HG02759 (cell line): ENCODE results near the gene POLR3F.
"Not testable (repeated sequence)": the region's sequence is repeated elsewhere in the genome, so short reads cannot be mapped to it uniquely, and the experiment has no call there.

Experiments
- ATAC-seq: cut with Tn5 transposase; IDR thresholded peaks from one replicate; pipeline ENCODE4 v1.9.1; 2021; ENCODE audit warnings: mild to moderate bottlenecking, moderate library complexity; ENCODE audit not compliant: unreplicated experiment

POLR3F gene

GRCh38 chr20:18466894-18467730 lies at the start of gene POLR3F, which contains the start of gene DZANK1:
POLR3F (plus strand) TSS chr20:18467390; CDS start chr20:18467507, 117 bp downstream.
DZANK1 (minus strand) TSS chr20:18467030; CDS start chr20:18465358, 1,672 bp downstream.
- peak; percentile 98 for ATAC-seq

- ATAC-seq: no peak
Observed at GRCh38 chr20:18421608-18422007, 45.6 kb upstream of the POLR3F start.

- ATAC-seq: no peak
Observed at GRCh38 chr20:18427214-18427613, 40.0 kb upstream of the POLR3F start.

- ATAC-seq: no peak
Observed at GRCh38 chr20:18428490-18429173, 38.6 kb upstream of the POLR3F start.

- no peak for ATAC-seq
Observed at GRCh38 chr20:18430172-18430826, 36.9 kb upstream of the POLR3F start.

- no peak for ATAC-seq
Observed at GRCh38 chr20:18431206-18431605, 36.0 kb upstream of the POLR3F start.

- no peak for ATAC-seq
Observed at GRCh38 chr20:18436847-18437246, 30.3 kb upstream of the POLR3F start.

- no peak for ATAC-seq
Observed at GRCh38 chr20:18440403-18440802, 26.8 kb upstream of the POLR3F start.

GRCh38 chr20:18443886-18444285 lies 23.3 kb upstream of the POLR3F start:
- ATAC-seq: no peak

GRCh38 chr20:18456600-18456999 lies 10.6 kb upstream of the POLR3F start:
- ATAC-seq: no peak

- ATAC-seq: no peak
Observed at GRCh38 chr20:18465536-18466200, 1.5 kb upstream of the POLR3F start.

GRCh38 chr20:18466574-18466893 lies 656 bp upstream of the POLR3F start:
- ATAC-seq: peak; percentile 35

GRCh38 chr20:18477218-18477617 lies 10.0 kb downstream of the POLR3F start:
- no peak for ATAC-seq

GRCh38 chr20:18477821-18478220 lies 10.6 kb downstream of the POLR3F start:
- ATAC-seq: no peak

- ATAC-seq: no peak
Observed at GRCh38 chr20:18481596-18481995, 14.4 kb downstream of the POLR3F start.

- no peak for ATAC-seq
Observed at GRCh38 chr20:18488301-18488700, 21.1 kb downstream of the POLR3F start.

- ATAC-seq: no peak
Observed at GRCh38 chr20:18496042-18496441, 28.9 kb downstream of the POLR3F start.

- peak; percentile 99 for ATAC-seq
Observed at GRCh38 chr20:18496740-18497592, 29.8 kb downstream of the POLR3F start, which contains the start of gene RBBP9. RBBP9 (minus strand) TSS chr20:18497225; CDS start chr20:18497167, 58 bp downstream.

- no peak for ATAC-seq
Observed at GRCh38 chr20:18497603-18498002, 30.4 kb downstream of the POLR3F start.

- ATAC-seq: not testable (repeated sequence)
Observed at GRCh38 chr20:18501672-18502071, 34.5 kb downstream of the POLR3F start.
